ENCODE data around the gene DDX50. TPM values are rescaled to one million over a fixed set of nuclear protein-coding genes. Genes with fewer than 3 reads are reported as not detected.
"Not testable (repeated sequence)": the region's sequence is repeated elsewhere in the genome, so short reads cannot be mapped to it uniquely, and the experiment has no call there.

DDX50 gene
- total RNA-seq, 2 experiments from 2014 or later, result 46.6 to 48.3 TPM

DNA sequence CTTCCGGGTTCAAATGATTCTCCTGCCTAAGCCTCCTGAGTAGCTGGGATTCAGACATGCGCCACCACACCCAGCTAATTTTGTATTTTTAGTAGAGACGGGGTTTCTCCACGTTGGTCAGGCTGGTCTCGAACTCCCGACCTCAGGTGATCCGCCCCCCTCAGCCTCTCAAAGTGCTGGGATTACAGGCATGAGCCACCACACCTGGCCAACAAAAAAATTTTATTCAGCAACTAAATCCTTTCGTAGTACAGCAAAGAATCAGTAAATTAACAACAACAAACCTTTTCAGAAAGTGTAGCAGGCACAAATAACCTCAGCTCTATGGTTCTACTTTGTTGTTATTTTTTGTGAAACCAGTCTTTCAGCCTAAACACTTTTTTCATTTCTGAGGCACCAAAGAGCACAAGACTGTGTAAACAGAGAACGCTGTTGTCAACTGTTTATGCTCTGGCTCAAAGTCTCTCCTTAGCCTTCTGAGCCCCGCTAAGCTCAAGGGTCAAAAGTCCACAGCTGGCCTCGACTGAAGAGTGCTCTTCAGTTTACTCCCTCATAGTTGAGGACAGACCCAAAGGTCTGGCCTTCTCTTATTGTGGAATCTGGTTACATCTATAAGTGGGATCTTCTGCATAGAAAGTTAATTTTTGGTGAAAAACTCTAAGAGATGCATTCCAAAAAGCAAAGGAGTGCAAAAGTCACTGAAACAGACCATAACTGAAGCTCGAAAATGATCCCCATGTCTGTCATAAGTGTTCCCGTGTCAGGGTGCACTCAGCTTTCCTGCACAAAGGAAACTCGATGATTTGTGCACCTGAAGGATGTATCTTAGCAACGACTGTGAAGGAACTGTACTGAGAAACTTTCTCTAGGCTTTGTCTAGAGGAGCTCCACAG is 24.6 kb upstream of the DDX50 start:
- CTCF ChIA-PET, result interaction anchor here (1.0 kb wide), 1 partner anchor 48 kb away, joined by 3 read pairs; no protein-coding TSS in a partner anchor
- H3K4me1 Mint-ChIP-seq, result no peaks in the 10 kb centered on the region
- no peak overlapping the region for H3K27ac Mint-ChIP-seq
- H3K27me3 Mint-ChIP-seq, result peaks cover 2% of the 10 kb centered on the region
- no peak for DNase-seq
- H3K9me3 Mint-ChIP-seq (ENCODE audit: low read depth), result no peaks in the 10 kb centered on the region
- no peak for ATAC-seq
- H3K4me3 Mint-ChIP-seq, result no peak overlapping the region
- H3K36me3 Mint-ChIP-seq, result no peaks in the 10 kb centered on the region

DNA sequence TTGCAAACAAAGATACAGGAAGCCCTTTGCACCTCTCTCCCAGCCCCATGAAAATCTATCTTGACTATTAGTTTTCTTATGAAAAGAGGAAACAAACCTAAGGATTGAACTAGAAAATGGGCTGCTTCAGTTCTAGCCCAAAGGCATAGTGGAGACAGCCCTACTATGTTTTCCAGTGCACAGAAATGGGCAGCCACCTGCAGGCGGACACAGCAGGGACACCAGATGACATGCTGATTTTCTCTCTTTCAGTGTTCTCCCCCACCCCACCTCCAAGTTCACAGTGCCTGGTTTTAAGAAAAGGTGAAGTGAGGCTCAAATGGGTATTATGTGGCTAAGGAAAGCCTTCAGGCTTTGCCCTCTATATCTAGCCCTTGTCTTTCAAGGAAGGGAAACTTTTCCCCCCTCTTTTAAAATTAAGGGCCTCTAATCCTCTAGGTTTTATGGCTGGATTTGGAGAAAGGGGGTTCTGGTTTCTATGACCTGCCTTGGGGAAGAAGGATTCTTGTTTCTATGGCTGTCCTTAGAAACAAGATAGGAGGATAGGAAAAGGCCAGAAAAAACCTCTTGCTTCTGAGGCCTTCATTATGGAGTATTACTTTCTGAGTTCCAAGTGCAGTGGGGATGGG is 23.5 kb upstream of the DDX50 start:
- ATAC-seq, result no peak

DNA sequence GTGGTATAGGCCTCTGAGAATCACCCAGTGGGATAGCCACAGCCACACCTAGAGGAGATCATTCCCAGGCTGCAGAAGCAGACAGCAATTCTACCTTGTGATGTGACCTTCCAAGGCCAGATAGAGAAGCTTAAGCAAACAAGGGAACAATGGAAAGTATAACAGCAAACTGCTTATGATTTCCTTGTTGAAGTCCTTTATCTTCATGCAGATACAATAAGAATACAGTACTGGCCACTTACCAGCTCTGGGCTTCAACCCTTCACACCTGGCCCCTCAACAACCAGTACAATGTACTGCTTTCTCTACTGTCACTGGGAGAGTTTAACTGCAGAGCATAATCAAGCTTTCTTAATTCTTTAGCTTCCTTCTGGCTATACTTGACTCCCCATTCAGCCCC is 22.6 kb upstream of the DDX50 start:
- H3K4me1 Mint-ChIP-seq, result no peaks in the 10 kb centered on the region
- DNase-seq (no peak), ATAC-seq (no peak)
- no peak overlapping the region for H3K4me3 Mint-ChIP-seq
- peaks cover 4% of the 10 kb centered on the region for H3K27me3 Mint-ChIP-seq
- H3K27ac Mint-ChIP-seq, result no peak overlapping the region
- CTCF ChIA-PET, result no interaction called here
- H3K36me3 Mint-ChIP-seq, result no peaks in the 10 kb centered on the region
- H3K9me3 Mint-ChIP-seq (ENCODE audit: low read depth), result no peaks in the 10 kb centered on the region

More for the DNA sequence above, 23.5 kb upstream of the DDX50 start:
- H3K4me3 Mint-ChIP-seq, result no peak overlapping the region
- CTCF ChIA-PET, result no interaction called here
- H3K4me1 Mint-ChIP-seq, result no peaks in the 10 kb centered on the region
- DNase-seq, result no peak
- peaks cover 2% of the 10 kb centered on the region for H3K27me3 Mint-ChIP-seq
- no peaks in the 10 kb centered on the region for H3K9me3 Mint-ChIP-seq (ENCODE audit: low read depth)
- no peaks in the 10 kb centered on the region for H3K36me3 Mint-ChIP-seq
- no peak overlapping the region for H3K27ac Mint-ChIP-seq

- CTCF ChIA-PET, result no interaction called here
- no peaks in the 10 kb centered on the region for H3K36me3 Mint-ChIP-seq
- peaks cover 4% of the 10 kb centered on the region for H3K27me3 Mint-ChIP-seq
- H3K9me3 Mint-ChIP-seq (ENCODE audit: low read depth), result no peaks in the 10 kb centered on the region
- H3K4me3 Mint-ChIP-seq, result no peak overlapping the region
- no peak overlapping the region for H3K27ac Mint-ChIP-seq
- DNase-seq, result no peak
- no peak for ATAC-seq
- no peaks in the 10 kb centered on the region for H3K4me1 Mint-ChIP-seq
Measured at GRCh38 chr10:68879628-68880027, 21.5 kb upstream of the DDX50 start.

GRCh38 chr10:68880181-68880580 is 20.9 kb upstream of the DDX50 start:
- Mint-ChIP-seq H3K36me3 (no peaks in the 10 kb centered on the region), H3K27me3 (peaks cover 4% of the 10 kb centered on the region), H3K4me3 (no peak overlapping the region), H3K4me1 (no peaks in the 10 kb centered on the region), H3K27ac (no peak overlapping the region), H3K9me3 (ENCODE audit: low read depth) (no peaks in the 10 kb centered on the region)
- ATAC-seq (no peak), DNase-seq (no peak)
- CTCF ChIA-PET, result no interaction called here

DNA sequence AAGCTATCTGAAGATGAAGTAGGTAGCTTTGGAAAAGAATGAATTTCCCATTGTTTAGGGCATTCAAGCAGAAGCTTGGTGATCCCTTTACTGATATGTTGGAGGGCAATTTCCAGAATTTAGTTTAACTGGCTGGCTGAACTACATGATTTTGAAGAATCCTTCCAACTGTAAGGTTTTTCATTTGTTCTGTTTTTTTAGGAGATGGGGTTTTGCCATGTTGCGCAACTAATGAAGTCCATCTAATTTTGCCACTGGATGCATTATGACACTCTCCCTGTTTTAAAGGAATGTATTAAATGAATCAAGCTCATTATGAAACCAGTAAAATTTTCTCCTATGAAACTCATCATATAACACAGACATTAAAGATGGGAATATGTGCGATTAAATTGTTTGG is 6.1 kb upstream of the DDX50 start:
- CTCF ChIA-PET, result interaction anchor here (1.3 kb wide), 1 partner anchor 488 kb away, joined by 3 read pairs; the partner anchor contains the start of gene RUFY2
- no peak overlapping the region for H3K4me3 Mint-ChIP-seq

DNA sequence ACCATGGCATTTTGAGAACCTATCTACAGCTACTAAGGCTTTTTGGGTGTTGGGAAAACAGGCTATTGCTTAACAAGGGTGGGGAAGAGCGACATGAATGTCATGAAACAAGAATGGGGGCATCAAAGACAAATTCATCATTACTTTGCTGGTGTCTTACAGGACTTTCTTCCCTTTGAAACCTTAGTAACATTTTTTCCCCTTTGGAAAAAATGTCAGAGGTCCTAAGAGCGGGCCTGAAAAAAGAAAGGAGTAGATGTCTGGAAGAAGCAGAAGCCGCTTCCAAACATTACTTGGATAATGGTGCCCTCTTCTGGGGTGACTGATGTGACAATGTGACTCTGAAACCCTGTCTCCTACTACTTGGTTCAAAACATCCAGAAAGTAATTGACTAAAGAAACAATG is 3.8 kb upstream of the DDX50 start:
- peaks cover 4% of the 10 kb centered on the region for H3K36me3 Mint-ChIP-seq
- H3K4me3 Mint-ChIP-seq, result no peak overlapping the region
- H3K27ac Mint-ChIP-seq, result no peak overlapping the region
- DNase-seq, result peak; percentile 54
- H3K9me3 Mint-ChIP-seq (ENCODE audit: low read depth), result no peaks in the 10 kb centered on the region
- no peak for ATAC-seq
- CTCF ChIA-PET, result interaction anchor here (0.6 to 1.1 kb wide), 7 partner anchors 46 to 685 kb away, joined by 3 to 4 read pairs (median 3); partner anchors contain the start of genes CCAR1 and STOX1
- H3K27me3 Mint-ChIP-seq, result peaks cover 5% of the 10 kb centered on the region
- H3K4me1 Mint-ChIP-seq, result peaks cover 18% of the 10 kb centered on the region

More for the DNA sequence above, 6.1 kb upstream of the DDX50 start:
- peaks cover 7% of the 10 kb centered on the region for H3K4me1 Mint-ChIP-seq
- no peaks in the 10 kb centered on the region for H3K36me3 Mint-ChIP-seq
- no peak for ATAC-seq
- H3K27me3 Mint-ChIP-seq, result peaks cover 9% of the 10 kb centered on the region
- no peak for DNase-seq
- H3K9me3 Mint-ChIP-seq (ENCODE audit: low read depth), result no peaks in the 10 kb centered on the region
- H3K27ac Mint-ChIP-seq, result no peak overlapping the region

DNA sequence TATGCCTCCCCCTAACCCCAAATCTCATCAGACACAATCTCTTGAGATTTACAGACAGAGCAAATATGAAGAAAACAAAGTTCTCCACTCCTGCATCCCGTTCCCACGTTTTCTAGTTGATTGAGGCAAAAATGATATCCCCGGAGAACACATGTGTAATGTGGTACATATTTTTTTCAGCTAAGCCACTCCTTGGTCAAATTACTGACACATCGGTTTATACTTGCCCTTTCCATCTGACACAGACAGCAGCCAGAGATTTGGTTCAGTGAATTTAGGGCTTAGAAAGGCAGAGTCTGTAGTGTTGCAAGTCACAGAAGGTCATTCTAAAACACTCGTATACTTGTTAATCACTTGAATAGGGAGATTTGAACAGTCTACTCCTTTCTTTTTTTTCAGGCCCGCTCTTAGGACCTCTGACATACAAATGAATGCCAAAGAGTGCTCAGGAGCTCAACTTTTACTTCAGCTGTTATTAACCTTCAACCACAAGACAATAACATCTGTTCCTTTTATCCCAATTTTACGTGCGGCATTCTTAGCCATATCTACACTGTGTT is 1.8 kb upstream of the DDX50 start:
- ATAC-seq (no peak), DNase-seq (no peak)
- Mint-ChIP-seq H3K4me1 (peaks cover 31% of the 10 kb centered on the region), H3K27me3 (peaks cover 5% of the 10 kb centered on the region), H3K27ac (no peak overlapping the region), H3K36me3 (peaks cover 13% of the 10 kb centered on the region), H3K4me3 (no peak overlapping the region), H3K9me3 (ENCODE audit: low read depth) (no peaks in the 10 kb centered on the region)
- CTCF ChIA-PET, result interaction anchor here (1.2 to 2.0 kb wide), 2 partner anchors 26 to 493 kb away, joined by 3 to 8 read pairs; partner anchors contain the start of gene RUFY2

GRCh38 chr10:68900427-68901104 is 549 bp upstream of the DDX50 start:
- DNase-seq (no peak), ATAC-seq (peak; percentile 67)
- peak overlapping the region; percentile 94 for H3K27ac Mint-ChIP-seq
- H3K9me3 Mint-ChIP-seq (ENCODE audit: low read depth), result no peaks in the 10 kb centered on the region
- peaks cover 18% of the 10 kb centered on the region for H3K36me3 Mint-ChIP-seq
- H3K4me1 Mint-ChIP-seq, result peaks cover 42% of the 10 kb centered on the region
- H3K27me3 Mint-ChIP-seq, result peaks cover 3% of the 10 kb centered on the region
- CTCF ChIA-PET, result interaction anchor here (0.9 to 2.0 kb wide), 2 partner anchors 370 to 494 kb away, joined by 3 to 8 read pairs; partner anchors contain the start of gene RUFY2
- H3K4me3 Mint-ChIP-seq, result peak overlapping the region; percentile 94

DNA sequence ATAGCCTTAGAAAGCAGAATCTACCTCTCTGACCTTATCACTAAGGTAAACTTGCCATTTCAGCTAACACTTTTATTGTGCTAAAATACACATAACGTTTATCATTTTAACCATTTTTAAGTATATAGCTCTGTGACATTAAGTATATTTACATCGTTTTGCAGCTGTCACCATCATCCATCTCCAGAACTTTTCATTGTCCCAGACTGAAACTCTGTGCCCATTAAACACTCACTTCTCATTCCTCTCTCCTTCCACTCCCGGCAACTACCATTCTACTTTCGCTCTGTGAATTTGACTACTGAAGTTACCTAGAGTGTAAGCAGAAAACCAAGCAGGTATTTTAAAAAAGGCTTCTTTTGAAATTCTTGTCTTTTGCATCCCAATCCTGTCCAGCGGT is 1.3 kb downstream of the DDX50 start:
- Mint-ChIP-seq H3K9me3 (ENCODE audit: low read depth) (no peaks in the 10 kb centered on the region), H3K27me3 (peaks cover 3% of the 10 kb centered on the region), H3K4me3 (peak overlapping the region; percentile 94), H3K36me3 (peaks cover 30% of the 10 kb centered on the region), H3K4me1 (peaks cover 53% of the 10 kb centered on the region), H3K27ac (peak overlapping the region; percentile 53)
- DNase-seq, result no peak
- CTCF ChIA-PET, result interaction anchor here (1.4 kb wide), 1 partner anchor 302 kb away, joined by 3 read pairs; no protein-coding TSS in a partner anchor
- no peak for ATAC-seq

GRCh38 chr10:68924593-68924992 is 23.5 kb downstream of the DDX50 start:
- CTCF ChIA-PET, result interaction anchor here (0.7 kb wide), 1 partner anchor 479 kb away, joined by 3 read pairs; no protein-coding TSS in a partner anchor
- Mint-ChIP-seq H3K9me3 (ENCODE audit: low read depth) (no peaks in the 10 kb centered on the region), H3K27me3 (no peaks in the 10 kb centered on the region), H3K36me3 (peaks cover 31% of the 10 kb centered on the region), H3K4me1 (peaks cover 6% of the 10 kb centered on the region), H3K27ac (no peak overlapping the region), H3K4me3 (no peak overlapping the region)
- ATAC-seq, result no peak
- no peak for DNase-seq

GRCh38 chr10:68925489-68925888 is 24.4 kb downstream of the DDX50 start:
- H3K27me3 Mint-ChIP-seq, result no peaks in the 10 kb centered on the region
- CTCF ChIA-PET, result interaction anchor here (0.9 kb wide), 1 partner anchor 27 kb away, joined by 3 read pairs; no protein-coding TSS in a partner anchor
- peaks cover 8% of the 10 kb centered on the region for H3K4me1 Mint-ChIP-seq
- DNase-seq (no peak), ATAC-seq (no peak)
- peaks cover 27% of the 10 kb centered on the region for H3K36me3 Mint-ChIP-seq
- no peak overlapping the region for H3K27ac Mint-ChIP-seq
- H3K9me3 Mint-ChIP-seq (ENCODE audit: low read depth), result no peaks in the 10 kb centered on the region
- H3K4me3 Mint-ChIP-seq, result no peak overlapping the region

DNA sequence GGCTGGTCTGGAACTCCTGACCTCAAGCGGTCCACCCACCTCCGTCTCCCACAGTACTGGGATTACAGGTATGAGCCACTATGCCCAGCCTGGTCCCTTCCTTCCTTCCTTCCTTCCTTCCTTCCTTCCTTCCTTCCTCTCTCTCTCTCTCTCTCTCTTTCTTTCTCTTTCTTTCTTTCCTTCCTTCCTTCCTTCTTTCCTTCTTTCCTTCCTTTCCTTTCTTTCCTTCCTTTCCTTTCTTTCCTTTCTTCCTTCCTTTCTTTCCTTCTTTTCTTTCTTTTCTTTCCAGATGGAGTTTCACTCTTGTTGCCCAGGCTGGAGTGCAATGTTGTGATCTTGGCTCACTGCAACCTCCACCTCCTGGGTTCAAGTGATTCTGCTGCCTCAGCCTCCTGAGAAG is 28.0 kb downstream of the DDX50 start:
- DNase-seq; CTCF ChIA-PET; H3K4me3 Mint-ChIP-seq; H3K4me1 Mint-ChIP-seq; H3K27ac Mint-ChIP-seq; H3K27me3 Mint-ChIP-seq; H3K9me3 Mint-ChIP-seq (ENCODE audit: low read depth); ATAC-seq: not testable (repeated sequence)
- H3K36me3 Mint-ChIP-seq, result peaks cover 34% of the 10 kb centered on the region

Measured in activated CD8-positive, alpha-beta memory T cell treated with anti-CD3 and anti-CD28 coated beads, Interleukin-2, amount 10 ng/mL, durations not matched to agents 7 days and 5 days (primary cell).